ENCODE measurements around the gene THSD4.
"Not testable (repeated sequence)": the region's sequence is repeated elsewhere in the genome, so short reads cannot be mapped to it uniquely, and the experiment has no call there.

Gene THSD4

GRCh38 chr15:71302861-71303410, 187.7 kb downstream of the THSD4 start:
- no peak for DNase-seq

- DNase-seq: no peak
Measured at GRCh38 chr15:71303977-71304376, 188.7 kb downstream of the THSD4 start.

GRCh38 chr15:71304681-71305080, 189.4 kb downstream of the THSD4 start:
- DNase-seq: peak; percentile 42

DNA sequence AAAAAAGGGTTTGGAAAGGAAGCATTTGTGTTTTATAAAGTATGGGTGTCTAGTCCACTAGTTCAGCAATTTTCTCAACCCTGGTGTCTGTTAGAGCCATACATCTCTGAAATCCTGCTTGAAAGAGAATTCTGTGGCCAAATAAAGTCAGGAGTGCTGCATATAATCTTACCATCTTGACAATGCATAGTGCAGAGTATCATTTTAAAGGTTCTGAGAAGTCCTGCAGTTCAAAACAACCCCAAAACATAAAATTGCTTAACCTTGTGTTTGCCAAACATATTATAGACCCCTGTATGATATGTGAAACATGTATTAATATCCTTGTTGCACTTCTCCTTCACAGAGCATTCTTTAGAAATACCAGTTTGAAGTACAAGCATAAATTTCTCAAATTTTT, 191.3 kb downstream of the THSD4 start:
- DNase-seq: no peak

GRCh38 chr15:71312194-71312708, 197.0 kb downstream of the THSD4 start:
- DNase-seq: no peak

DNA sequence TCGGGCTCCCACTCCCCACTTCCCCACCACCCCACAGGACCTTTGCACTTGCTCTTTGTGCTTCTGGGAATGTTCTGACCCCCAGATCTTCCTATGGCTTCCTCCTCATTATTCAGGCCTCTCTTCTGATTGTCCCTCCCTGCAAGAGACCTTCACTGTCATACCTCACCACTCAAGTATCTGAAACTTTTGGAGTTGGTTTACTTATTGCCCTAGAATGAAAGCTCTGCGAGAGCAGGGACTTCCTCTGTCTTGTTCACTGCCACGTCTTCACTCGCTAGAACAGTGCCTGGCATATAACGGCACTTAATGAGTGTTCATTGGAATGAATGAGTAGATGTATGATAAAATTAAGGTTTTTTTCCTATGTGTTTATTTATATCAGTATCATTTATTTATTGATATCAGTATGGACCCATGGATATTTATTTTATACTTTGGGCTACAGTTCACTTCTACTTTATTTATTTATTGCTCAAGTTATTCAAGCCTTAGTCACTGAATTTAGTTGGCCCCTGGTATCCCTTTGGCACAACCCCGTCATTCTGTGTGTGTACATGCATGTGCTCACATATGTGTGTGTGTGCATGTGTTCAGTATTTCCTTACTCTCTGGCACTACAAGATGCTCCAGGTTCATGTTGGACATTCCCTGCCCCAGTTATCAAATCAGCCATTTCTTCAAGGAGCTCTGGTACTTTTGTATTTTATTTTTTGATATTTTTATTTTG, 197.6 kb downstream of the THSD4 start:
- no peak for DNase-seq

DNA sequence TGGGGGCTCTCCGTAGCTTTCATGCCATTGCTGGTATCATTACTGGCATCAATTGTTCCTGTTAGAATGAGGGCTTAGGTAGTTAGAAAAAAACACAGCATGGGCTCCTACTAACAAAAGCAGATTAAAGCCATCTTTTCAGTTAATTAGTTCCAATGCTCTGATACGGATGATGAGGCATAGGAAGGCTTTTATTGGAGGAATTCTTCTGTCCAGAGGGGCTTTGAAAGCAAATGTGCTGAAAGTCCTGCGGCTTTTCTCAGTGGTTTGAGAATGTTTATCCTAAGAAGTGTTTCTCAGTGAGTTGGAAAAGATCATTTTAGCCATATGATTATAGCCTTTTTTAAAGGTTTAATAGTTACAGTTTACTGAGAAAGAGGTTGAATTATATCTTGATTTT, 198.5 kb downstream of the THSD4 start:
- DNase-seq: peak; percentile 44

- no peak for DNase-seq
Measured at GRCh38 chr15:71314956-71315537, 199.8 kb downstream of the THSD4 start.

GRCh38 chr15:71316911-71317310, 201.6 kb downstream of the THSD4 start:
- no peak for DNase-seq

DNA sequence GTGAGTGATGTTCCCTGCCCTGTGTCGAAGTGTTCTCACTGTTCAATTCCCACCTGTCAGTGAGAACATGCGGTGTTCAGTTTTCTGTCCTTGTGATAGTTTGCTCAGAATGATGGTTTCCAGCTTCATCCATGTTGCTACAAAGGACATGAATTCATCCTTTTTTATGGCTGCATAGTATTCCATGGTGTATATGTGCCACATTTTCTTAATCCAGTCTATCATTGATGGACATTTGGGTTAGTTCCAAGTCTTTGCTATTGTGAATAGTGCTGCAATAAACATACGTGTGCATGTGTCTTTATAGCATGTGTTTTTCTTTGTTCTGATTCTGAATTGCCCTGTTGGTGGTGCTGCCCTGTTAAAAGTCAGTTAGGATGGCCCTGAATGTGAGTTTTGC, 204.2 kb downstream of the THSD4 start:
- DNase-seq: not testable (repeated sequence)

- no peak for DNase-seq
Measured at GRCh38 chr15:71319935-71320334, 204.7 kb downstream of the THSD4 start.

GRCh38 chr15:71323082-71323481, 207.8 kb downstream of the THSD4 start:
- no peak for DNase-seq

DNA sequence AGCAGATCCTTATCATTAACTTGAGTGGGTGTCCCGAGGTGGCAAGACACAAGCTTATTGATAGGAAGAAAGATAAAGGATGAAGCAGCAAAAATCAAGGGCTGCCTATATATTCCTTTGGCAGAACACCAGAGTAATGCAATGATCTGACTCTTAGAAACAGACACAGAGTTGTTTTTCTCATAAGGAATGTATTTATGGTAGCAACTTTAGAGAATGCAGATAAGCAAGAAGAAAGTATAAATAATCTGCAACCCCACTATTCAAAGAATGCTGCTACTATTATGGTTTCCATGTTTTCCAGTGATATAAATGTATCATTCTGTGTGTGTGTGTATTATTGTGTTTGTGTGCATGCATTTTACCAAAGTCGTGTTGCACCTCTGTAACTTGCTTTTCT, 208.3 kb downstream of the THSD4 start:
- peak; percentile 24 for DNase-seq

DNA sequence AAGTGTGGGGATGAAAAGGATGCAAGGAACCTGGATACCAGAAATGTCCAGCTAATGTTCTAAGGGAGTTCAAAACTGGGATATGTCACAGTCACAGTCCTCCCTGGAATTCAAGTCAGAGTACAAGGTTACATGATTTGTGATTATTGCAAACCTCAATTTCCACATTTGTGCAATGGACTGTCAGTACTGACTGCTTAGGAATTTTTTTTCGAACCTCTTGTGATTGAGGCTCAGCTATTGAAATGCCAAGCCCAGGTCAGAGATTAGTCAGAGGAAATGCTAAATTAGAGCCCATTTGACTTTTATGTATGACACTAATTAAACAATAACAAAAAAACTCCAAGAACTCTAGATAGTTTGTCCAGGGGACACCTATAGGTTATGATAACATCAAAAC, 210.2 kb downstream of the THSD4 start:
- DNase-seq: peak; percentile 70

- no peak for DNase-seq
Measured at GRCh38 chr15:71328453-71328852, 213.2 kb downstream of the THSD4 start.

- no peak for DNase-seq
Measured at GRCh38 chr15:71329041-71329440, 213.8 kb downstream of the THSD4 start.

- DNase-seq: no peak
Measured at GRCh38 chr15:71329497-71330260, 214.4 kb downstream of the THSD4 start.

DNA sequence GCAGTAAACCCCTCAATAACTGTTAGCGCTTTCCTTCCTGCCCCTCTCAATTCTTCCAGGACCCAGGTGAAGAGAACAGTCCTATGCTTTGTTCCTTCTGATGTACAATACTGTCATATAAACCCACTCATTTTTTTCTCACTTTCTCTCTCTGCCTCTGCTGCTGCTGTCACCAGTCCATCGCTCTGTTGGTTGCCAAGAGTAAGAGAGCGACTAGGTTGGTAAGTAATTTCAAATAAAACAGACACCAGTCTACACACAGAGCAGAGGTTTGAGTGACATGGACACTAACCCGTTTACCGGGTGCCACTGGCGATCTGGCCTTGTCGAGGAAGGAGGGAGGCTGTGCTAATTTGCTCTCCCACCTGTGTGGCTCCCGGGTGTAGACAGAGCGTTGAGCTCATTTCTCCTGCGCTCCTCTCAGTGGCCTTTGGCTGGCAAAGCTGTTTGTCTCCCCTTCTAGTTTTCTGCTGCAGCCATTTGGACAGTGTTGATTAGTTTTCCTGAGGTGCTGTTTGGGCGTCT, 215.4 kb downstream of the THSD4 start:
- DNase-seq: no peak

DNA sequence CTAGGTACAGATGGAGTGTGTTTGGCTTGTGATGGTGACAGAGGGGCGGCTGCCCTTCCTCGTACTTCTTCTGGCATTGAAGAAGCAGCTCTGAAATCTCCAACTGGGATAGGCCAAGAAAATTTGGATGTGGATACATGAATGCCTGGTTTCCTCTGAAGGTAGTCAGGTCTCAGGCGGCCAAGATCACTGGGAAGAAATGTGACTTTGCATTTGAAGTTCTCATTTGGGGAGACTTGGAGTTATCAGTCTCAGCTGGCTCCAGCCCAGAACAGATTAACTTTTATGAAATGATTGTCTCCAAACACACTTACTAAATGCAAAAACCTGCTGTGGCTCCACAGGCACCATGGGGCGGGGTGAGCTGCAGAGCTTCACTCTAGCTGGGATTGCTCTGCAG, 215.9 kb downstream of the THSD4 start:
- DNase-seq: no peak

DNA sequence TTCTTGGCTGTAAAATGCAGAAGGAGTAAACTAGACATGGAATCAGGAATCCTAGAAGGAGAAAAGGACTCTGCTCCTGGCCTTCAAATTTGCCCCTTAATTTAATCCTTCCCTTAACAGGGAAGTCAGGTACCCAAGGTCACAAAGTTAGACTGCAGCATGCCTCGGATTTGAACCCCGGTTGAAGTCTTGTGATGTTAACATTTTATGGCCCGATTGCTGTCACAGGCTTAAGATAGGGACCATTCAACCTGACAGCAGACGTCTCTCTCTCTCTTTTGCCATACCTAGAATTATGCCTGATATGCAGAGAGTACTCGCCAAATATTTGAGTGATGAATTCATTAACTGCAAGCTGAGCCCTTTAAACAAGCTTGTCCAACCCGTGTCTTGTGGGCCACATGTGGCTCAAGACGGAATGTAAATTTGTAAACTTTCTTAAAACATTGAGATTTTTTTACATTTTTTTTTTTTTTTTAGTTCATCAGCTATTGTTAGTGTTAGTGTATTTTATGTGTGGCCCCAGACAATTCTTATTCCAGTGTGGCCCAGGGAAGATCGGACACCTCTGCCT, 217.2 kb downstream of the THSD4 start:
- DNase-seq: peak; percentile 49

GRCh38 chr15:71333136-71333700, 217.9 kb downstream of the THSD4 start:
- no peak for DNase-seq

GRCh38 chr15:71333839-71334238, 218.6 kb downstream of the THSD4 start:
- peak; percentile 77 for DNase-seq

DNA sequence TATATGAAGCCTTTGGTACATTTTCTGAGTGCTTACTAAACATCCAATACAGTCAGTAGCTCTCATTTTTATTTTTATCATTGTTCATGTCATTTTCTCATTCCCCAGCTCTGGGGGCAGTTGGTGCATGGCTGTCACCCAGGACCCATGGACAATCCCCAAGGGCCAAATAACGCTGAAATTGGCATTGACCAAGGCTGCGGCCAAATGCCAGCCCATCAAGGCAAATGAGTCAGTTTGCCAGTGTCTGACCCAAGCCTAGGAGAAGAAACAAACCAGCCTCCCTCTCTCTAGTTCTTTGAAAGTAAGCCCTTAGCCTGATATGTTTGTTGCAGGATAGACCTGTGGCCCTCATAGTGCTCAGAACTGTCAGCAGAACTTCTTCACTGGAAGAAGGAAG, 219.2 kb downstream of the THSD4 start:
- no peak for DNase-seq
